Stimulated activated naive CD8-positive, alpha-beta T cell treated with anti-CD3 and anti-CD28 coated beads, Interleukin-15, Interleukin-2, amounts not matched to agents 100 U/mL and 50 U/mL, for 24 hours (primary cell): Measurements from ENCODE around the gene CEL.

Experiments
- ATAC-seq: fragments of 150-1000 bp; cut with Tn5 transposase; one replicate; pipeline ENCODE4 v1.10.0; 2021
- DNase-seq: peaks from one replicate; pipeline ENCODE4 v3.0.0; 2021

Gene CEL

DNA sequence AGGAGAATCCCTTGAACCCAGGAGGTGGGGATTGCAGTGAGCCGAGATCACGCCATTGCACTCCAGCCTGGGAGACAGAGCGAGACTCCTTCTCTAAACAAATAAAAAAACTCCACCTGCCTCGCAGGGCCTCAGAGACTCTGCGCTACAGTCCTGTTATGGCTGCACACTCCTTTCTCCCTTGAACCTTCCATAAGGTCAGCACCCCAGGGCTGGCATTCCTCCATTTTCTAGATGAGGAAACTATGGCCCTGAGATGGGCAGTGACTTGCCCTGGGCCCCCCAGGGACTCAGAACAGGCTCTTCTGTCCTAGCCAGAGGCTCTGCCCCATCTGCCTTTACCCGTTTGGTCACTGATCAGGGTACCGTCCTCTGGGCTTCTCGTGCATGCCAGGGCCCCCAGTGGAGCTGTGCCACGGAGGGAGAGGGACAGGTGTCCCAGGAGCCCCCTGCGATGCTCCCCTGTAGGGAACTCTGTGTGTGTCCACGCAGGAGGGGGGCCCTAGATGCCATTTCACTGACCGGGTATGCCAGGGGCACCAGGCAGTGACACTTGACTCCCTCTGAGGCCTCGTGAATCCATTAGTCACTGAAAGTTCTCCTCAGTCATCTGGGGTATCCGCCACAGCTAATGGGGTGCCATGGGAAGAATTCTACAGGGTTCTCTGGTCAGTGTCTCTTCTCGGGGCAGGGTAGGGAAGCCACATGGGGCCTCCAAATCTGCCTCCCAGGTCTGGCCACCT is 43.1 kb downstream of the CEL start:
- DNase-seq (no peak), ATAC-seq (no peak)

DNA sequence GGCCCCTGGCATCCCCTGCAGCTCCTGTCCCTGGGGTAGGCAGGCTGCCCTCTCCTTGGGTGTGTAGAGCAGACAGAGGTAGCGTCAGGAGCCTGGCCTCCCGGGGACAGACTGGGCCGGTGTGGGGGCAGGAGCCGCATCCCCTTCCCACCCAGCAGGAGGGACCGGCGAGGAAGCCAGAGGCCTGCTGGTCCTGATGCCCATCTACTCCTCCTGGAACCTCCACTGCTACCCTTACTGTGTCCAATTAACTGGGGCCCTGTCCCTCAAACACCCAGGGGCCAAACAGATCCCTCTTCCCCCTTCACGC is 43.6 kb downstream of the CEL start:
- no peak for ATAC-seq
- no peak for DNase-seq

DNA sequence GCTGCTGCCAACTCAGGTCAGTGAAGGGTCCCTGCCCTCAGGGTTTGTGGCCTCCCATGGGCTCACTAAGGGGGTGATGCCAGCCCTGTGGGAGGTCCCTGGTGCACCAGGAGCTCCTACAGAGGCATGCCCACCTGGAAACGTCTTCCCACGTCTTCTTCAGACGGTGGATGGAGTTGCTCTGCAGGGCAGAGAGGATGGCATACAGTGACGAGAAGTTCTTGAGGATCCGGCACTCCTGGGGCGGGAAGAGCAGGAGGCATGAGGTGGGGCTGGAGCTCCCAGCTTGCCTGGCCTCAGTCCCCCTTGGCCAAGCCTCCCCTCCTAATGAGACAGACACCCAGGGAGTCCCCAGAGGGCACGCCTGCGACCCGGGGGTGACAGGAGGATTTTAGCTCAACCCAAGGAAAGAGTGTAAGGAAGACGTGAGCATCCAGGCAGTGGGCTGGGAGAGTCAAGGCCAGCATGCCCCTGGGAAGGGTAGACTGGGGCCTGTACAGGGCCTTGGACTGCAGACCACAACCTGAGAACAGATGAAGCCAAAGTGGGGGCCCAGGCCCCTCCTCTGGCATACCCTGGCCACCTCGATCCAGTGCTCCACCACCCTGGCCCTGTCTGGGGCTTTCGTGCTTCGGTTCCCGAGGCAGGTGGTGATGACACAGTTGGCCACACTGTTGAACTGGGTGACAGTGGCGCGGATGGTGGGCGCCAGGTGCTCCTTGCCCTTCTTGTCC is 44.9 kb downstream of the CEL start:
- ATAC-seq: no peak
- no peak for DNase-seq

DNA sequence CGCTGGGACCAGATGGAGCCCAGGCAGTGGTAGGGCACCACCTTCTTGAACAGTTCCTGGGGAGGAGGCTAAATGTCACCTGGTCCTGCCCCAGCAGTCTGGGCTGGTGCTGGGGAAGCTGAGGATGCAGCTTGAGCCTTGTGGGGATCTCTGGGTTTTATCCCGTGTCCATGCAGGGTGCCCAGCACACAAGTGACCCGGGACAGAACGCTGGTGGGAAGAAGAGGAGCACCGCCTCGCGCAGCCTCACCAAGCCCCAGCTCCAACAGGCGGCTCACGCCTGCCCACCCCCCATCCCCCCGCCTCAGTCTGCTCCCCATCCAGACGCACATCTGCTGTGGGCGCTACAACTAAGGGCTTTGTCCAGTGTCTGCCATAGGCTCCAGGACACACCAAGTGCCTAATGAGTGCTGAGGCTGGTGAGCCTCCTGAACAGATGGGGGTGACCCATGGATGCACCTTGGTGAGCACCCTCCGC is 45.5 kb downstream of the CEL start:
- DNase-seq: no peak
- no peak for ATAC-seq

DNA sequence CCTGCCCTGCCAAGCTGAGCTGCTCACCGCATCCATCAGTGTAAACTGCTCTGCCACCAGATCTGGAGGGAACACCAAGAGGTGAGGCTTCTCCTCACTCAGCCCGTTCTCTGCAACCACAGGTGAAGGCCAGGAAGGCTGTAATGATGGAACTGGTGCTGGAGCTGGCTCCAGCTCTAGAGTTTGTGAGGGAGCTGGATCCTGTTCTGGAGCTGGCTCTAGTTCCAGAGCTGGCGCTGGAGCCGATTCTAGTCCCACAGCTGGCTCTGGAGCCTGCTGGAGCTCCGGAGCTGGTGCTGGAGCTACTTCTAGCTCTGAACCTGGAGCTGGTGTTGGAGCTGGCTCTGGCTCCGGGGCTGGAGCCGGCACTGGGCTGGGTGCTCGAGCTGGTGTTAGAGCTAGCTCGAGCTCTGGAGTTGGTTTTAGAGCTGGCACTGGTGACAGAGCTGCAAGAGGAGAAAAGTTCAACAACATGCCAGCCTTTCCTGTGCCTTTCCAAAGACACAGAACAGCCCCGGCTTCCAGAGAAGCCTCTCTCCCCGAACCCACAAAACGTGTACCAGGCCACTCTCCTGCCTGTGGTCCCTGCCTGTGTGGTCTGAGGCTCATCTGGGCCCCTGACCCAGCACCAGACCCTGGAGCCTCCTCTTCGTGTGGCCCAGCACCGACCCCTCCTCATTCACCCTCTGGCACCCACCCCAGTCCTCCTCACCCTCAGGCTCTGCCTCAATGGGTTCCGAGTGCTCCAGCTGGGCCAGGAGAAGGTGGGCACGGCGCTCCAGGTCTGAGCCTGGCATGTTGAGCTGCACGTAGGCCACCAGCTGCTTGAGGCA is 46.4 kb downstream of the CEL start:
- no peak for ATAC-seq
- DNase-seq: no peak

DNA sequence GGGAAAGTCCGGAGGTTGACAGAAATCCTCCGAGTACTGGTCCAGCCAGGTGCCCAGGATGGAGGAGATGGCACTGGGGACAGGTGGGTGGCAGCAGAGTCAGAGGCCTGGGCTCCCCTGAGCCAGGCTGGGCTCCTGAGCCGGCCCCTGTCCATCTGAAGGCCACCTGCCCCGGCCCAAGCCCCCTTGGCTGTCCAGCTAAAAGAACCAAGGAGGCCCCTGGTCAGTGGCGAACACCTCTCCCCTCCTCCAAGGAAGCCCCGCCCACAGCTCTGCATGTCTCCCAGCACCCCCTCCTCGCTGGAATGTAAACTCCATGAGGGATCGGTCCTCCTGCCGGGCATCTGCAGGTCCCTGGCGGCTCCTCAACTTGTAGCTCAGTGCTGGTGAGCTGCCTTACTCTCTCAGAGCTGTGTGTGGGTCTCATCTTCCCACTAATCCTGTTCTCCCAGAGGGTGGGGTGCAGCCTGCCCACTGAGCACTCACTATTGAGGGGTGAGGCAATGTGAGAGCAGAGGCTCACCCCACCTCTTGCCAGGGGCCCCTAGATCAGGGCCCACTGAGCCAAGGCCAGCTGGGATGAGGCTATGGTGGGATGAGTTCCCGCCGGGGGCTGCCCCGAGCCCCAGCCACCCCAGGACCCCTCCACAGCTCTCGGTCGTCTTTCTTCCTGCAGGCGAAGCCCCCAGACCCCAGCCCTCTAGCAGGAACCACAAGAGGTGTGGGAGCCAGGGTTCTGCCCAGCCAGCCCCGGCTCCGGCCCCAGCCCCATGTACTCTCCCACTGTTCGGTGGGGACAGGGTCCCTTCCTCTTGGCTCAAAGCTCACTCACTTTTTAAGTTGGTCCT is 47.2 kb downstream of the CEL start:
- no peak for ATAC-seq
- no peak for DNase-seq

DNA sequence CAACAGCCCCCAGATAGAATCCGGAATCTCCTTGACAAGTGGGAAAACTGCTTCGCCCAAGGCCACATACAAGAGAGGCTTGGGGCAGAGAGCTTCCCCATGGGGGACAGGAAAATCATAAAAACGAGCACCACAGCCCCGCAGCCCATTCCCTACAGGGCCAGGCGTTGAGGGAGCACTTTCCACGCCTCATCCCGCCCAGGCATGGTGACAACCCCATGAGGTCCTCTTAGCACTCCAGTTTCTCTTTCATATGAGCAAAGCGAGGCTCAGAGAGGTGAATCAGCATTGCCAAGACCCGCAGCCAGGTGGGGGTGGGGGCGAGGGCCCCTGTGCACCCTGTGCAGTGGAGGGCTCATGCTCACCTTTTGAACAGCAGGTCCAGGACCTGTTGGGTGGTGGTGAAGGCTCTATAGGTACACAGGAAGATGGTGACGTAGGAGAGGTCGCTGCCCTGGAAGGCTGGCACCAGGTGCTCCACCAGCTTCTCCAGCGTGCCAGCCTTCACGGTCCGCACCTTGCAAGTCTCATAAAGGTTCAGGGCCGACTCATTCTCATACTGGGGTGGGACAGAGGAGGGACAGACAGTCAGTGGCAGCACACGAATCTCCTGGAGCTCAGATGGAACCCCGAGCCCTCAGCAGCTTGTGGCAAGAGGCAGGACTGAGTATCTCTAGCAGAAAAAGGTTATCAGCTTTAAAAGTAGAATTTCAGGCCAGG is 48.3 kb downstream of the CEL start:
- ATAC-seq (no peak), DNase-seq (no peak)

DNA sequence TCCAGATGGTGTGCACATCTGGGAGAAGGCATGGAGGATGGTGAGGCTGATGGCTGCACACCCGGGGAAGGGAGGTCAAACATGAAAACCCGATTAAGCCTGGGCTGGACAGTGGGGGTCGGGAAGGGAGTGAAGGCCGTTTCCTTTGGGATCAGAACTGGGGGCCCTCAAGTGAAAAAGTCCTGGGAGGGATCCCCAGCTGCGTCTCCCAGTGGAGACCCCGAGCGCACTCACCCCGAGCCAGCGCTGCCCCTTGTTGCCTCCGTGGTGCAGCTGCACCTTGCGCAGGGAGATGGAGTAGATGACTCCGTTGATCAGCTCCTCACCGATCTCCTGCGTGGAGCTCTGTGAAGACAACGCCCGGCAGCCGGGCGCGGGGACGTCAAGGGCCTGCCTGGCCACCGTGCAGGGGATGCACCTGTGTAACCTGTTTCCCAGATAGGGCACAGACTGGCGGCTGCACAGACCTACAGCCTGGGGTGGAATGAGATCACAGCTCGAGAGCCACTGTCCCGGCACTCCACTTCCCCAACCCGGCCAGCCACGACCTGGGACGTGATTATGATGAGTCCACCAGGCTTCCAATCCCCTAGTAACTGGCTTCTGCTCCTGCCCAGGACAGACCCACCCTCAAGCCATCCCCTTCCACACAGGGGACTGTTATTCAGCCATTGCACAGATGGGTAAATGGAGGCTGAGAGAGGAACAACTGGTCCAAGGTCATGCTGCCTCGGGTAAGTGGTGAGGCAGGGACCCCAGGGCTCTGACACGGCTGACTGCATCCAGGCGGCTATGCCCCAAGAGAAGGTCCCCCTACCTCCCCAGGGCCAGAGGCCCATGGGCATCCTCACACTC is 50.3 kb downstream of the CEL start:
- ATAC-seq (no peak), DNase-seq (no peak)

DNA sequence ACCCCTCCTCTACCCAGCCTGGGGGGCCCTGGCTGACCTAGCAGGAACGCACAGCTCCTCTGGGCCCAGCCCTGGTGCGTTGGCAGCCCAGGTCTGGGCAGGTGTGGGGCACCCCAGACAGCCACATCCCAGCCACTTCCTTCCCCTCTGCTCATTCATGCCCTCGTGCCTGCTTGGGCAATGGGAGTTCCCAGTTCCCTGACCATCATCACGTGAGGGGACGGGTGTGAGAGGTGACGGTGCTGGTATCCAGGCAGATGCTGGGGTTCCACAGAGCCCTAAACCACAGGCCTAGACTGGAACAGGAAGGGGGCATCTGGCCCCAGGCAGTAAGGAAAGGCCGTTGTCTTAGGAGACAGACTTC is 50.9 kb downstream of the CEL start:
- ATAC-seq: no peak

DNA sequence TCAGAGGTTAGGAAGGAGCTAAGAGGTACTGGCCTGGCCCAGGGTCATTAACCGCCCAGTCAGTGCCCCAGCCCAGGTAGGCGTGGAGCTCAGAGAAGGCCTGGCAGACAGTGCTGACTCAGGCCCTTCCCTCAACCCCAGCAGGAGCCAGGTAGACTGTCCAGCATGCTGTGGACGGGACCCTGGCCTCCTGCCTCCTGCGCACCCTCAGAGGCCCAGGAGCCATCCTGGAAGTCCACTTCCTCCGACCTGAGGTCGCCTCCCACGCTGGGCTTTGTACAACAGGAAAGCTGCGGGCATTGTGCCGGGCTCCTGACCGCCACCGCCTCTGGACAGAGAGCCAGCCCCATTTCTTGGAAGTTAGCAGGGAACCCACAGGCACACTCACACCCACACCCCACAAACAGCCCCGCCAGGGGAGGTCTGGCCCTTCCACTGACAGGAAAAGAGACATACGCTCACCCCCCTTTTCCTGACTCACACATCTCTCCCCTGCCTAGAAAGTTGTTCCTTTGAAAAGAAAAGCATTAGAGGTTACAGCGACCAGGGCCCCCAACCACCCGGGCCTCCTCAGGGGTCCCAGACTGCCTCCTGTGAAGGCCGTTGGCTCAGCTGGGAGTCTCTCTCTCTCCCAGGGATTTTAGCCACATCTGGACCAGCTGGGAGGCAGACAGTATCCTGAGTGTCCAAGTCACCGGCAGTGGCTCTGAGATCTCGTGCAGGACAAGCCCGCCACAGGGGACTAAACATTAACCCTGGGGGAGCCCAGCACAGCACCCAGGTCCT is 51.6 kb downstream of the CEL start:
- ATAC-seq: no peak
- peak; percentile 40 for DNase-seq

More for the DNA sequence above, 50.9 kb downstream of the CEL start:
- peak; percentile 52 for DNase-seq

DNA sequence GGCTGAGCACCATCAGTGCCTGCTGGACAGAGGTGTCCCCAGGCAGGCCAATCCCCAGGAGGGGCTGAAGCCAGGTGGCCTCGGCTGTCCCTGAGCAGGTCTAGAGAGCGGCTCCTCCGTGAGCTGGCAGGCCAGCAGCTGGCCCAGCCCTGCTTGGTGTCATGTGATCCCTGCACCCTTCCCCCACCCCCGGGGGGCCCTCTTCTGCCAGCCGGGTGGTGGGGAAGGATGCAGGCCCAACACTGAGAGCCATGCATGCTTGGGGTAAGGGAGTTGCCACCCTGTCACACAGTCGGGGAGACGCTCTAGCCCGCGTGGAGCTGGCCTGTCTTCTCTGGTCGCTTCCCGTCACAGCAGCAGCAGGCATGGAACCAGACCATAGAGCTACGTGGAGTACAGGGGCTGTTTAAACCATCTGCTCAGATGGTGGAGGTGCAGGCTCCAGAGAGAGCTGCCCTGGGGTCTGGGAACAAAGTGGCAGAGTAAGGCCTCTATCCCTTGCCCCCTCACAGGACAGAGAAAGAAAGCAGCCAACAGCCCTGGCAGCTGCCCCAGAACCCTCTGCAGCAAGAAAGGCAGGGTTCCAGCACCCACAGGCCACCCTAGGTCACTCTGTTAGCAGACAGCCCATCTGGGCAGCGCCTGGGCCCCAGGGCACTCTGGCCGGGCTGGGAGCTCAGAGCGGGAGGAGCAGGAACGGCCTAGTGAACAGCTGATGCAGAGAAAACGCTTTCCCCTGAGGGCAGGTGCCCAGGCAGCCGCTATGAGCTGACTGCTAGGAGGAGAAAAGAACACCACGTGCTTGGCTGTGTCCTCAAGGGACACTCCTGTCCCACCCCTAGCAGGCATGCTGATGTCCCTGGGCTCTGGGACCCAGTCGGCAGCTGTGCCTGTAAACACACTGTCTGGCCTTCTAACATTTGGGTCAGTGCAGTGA is 52.4 kb downstream of the CEL start:
- ATAC-seq: no peak
- no peak for DNase-seq

DNA sequence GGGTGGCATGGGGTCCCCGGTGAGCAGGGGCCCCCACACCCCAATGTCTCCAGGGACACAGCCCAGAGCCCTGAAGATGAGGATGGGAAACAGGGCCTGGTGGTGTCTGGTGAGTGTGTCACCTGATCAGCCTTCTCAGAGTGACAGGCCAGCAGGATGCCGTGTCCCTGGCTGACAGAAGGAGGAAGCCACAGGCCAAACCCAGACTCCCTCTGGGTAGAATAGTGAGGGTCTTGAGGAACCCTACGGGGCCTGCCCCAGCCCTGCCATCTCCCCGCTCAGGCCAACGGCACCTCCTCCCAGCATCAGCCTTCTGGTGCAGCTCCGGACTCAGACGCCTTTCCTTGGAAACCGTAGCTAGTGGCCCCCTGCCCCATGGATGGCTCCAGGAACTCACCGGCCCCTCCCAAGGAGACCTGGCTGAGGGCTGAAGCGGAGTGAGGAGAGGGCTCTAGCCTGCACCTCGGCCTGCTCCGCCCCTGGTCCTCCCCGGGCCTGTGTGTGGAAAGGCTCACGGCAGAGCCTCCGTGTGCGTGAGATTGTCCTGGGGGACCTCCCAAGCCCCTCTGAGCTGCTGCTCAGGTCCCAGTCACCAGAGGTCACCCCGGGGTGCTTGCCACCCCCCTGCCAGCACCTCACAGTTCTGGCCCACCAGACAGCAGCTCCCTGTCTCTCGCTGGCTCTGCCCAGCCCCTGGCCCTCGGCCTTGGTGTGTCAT is 53.3 kb downstream of the CEL start:
- ATAC-seq (peak; percentile 1), DNase-seq (no peak)

DNA sequence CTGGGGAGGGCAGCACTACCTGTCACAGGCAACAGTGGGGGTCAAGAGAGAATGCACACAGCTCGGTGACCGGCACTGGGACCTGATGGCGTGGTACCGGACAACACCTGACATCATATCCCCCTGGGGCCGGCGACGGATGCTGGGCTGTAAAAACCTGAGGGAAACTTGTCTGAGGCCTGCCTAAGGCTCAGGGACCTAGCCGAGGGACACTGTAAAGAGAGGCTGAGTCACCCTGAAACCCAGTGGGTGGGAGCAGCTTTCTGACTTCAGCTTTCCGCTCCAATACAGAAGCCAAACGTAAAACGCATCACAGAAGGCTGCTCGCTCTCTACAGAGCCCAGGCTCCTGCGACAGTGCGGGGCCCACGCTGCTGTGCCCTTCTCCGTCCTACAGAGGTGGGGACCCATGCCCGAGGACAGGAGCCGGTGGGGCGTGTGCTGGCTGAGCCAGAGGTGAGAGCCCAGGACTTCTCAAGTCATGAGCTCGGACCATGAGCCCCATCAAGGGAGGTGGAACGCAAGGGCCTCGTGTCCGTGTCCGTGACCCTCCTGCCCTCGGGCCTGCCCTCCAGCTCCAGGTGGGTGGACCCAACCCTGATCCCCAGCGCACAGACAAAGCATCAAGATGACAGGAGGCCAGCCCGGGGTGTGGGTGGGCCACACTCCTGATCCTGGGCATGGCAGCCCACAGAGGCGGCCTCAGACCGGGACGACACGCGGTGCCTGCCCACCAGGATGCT is 54.0 kb downstream of the CEL start:
- DNase-seq: peak; percentile 72
- peak; percentile 92 for ATAC-seq

DNA sequence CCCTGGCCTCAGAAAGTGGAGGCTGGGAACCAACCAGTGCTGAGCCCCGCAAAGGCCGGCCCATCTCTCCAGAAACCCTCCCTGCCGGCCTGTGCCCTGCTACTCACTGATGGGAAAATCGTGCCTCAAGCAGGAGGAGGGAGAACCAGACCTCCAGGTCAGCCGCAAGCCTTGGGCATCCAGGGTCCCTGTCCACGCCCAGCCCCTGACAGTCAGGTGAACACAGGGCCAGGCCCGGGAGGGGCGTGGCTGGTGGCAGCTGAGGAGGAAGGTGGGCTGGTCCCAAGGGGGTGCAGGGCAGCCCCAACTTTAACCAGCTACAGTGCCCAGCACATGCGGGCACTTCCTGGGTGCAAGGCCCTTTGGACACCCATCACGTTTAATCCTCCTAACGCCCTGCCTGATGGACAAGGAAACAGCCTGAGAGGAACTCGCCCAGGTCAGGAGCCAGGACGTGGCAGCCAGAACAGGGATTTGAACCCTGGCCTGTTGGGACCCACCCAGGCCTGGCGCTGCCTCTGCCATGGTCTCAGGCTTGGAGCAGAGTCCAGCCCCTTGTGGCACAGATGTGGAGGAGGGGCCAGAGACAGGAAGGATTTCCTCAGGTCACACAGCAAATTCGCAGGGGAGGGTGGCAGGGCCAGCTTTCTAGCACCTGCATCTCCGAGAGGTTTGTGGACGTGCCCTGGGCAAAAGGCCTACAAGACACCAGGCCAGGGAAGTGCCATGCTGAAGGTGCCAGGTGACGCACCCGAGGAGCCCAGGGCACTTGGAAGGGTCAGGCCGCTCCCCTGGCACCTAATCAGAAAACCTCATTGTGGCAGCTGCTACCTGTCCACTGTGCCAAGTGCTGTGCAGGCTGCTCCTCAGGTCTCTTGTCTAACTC is 54.8 kb downstream of the CEL start:
- no peak for DNase-seq
- no peak for ATAC-seq

DNA sequence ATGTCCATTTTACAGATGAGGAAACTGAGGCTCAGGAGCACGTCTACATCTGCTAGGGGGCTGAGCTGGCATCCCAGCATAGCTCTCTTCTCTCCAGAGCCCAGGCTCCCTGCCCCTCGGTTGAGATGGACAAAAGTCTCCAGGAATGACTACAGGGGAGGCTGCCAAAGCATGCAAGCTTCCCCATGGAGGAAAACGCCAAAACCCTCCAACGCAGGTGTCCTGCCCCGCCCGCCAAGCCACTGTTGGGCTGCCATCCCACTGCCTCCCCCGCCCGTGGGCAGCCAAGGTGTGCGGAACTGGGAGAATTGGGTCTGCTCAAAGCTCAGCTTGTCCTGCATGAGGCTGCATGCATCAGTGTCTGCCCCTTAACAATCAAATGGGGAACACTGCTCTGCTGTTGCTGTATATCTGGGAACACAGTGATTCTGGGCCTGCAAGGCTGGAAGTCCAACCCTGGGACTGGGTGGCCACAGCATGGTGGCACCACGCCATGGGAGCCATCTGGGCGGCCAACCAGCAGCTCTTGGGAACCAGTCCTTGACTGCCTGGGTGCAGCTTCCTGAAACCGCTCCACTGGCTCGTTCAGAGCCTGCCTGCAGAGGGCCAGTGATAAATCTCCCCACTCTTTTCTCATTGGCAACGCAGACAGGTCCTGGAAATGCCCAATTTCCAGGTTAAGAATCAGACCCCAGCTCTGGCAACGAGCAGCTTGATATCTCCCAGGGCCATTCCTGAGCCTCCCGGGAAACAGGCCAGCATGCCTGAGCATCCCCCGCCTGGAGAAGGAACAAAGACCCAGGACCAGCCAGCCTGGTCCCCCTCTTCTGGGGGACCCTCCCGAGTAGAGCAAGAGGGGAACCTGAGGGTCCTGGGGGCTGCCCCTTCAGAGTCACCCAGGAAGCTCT is 55.7 kb downstream of the CEL start:
- DNase-seq: no peak
- no peak for ATAC-seq
